Measurements from ENCODE around the gene GNG12.
"Not testable (repeated sequence)": the region's sequence is repeated elsewhere in the genome, so short reads cannot be mapped to it uniquely, and the experiment has no call there.

Gene GNG12

DNA sequence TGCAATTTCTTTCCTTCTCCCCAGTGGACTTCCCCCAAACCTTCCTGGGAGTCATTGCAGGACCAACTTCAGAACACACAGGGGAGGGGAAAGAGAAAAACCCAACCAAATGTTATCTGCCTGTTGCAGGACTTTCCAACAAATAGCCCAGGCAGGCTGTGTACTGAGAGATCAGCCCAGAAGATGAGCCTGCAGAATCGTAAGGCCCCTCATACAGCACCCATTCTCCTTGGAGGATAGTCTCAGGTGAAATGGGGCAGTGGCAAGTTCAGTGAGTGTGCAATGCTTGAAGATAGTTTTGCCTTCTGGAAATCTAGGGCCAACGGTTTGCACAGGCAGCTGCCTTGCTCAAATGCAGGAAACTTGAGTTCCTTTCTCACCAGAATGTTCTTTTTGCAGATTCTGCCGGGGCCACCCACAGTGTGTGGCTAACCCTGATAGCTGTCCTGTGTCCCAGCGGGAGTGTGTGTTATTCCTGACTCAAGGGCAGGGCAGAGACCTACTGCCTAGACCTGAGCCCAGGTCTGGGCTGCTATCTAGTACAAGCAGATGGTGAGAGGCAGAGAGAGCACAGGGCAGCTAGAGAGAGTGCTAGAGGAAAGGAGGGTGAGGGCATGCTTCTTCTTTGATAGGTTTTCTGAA lies 99.5 kb downstream of the GNG12 start:
- Histone ChIP-seq H3K27ac (peak overlapping the region in 1 of 2 donors; percentile 67), H3K4me3 (no peak overlapping the region)
- no peak for DNase-seq (ENCODE audit: low spot score)
- TF ChIP-seq, protein P1, sequence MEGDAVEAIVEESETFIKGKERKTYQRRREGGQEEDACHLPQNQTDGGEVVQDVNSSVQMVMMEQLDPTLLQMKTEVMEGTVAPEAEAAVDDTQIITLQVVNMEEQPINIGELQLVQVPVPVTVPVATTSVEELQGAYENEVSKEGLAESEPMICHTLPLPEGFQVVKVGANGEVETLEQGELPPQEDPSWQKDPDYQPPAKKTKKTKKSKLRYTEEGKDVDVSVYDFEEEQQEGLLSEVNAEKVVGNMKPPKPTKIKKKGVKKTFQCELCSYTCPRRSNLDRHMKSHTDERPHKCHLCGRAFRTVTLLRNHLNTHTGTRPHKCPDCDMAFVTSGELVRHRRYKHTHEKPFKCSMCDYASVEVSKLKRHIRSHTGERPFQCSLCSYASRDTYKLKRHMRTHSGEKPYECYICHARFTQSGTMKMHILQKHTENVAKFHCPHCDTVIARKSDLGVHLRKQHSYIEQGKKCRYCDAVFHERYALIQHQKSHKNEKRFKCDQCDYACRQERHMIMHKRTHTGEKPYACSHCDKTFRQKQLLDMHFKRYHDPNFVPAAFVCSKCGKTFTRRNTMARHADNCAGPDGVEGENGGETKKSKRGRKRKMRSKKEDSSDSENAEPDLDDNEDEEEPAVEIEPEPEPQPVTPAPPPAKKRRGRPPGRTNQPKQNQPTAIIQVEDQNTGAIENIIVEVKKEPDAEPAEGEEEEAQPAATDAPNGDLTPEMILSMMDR (IDR thresholded peaks at IDR 0.05), result no peak

DNA sequence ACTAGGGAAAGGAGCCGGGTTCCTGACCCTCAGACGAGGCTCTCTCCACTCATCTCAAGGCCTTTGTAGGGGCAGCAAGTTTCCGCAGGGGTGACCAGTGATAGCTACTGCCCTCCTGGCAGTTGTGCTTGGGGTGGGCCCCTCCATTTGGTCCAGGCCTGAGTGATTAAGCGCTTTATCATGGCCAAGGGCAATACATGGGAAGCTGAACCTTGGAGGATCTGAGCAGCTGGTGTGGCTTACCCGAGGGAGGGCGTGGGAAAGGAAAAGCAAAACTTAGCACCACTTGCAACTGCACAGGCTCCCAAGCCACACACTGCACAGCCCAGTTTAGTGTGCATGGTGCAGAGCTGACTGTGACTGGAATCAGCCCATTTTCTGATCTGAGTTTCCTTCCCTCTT lies 100.5 kb downstream of the GNG12 start:
- DNase-seq (ENCODE audit: low spot score), result peak; percentile 80
- TF ChIP-seq, protein P1 (IDR thresholded peaks at IDR 0.05), result no peak
- peak overlapping the region; percentile 29 to 82 for H3K27ac ChIP-seq
- H3K4me3 ChIP-seq, result no peak overlapping the region

DNA sequence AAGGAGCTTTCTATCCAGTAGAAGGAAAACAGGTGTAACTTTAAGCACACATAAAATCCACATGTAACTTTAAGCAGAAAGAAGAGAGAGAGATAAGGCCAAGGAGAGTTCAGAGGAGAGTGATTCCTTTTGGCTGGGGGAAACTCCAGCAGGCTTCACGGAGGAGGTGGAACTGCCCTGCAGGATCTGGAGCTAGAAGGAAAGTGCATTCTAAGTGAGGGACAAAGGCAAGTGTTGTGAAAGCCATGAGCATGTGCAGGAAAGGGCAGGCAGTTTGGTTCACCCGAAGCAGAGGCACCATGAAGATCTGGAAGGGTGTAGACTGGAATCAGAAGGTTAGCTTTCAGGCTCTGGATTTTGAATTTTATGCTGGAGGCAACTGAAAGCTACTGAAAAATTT lies 101.9 kb downstream of the GNG12 start:
- Histone ChIP-seq H3K4me3 (no peak overlapping the region), H3K27ac (peak overlapping the region in 1 of 2 donors; percentile 9)
- TF ChIP-seq, protein P1 (IDR thresholded peaks at IDR 0.05), result no peak
- no peak for DNase-seq (ENCODE audit: low spot score)

DNA sequence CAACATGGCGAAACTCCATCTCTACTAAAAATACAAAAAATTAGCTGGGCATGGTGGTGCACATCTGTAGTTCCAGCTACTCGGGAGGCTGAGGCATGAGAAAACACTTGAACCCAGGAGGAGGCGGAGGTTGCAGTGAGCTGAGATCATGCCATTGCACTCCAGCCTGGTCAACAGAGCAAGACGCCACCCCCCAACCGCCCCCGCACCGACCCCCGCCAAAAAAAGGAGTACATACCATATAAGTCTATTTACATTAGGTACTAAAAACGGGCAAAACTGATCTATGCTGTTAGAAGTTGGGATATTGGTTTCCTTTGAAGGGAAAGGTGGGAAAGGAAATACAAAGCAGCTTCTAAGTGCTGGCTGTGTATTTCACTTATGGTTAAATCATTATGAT lies 103.0 kb downstream of the GNG12 start:
- not testable (repeated sequence) for H3K4me3 ChIP-seq; H3K27ac ChIP-seq; DNase-seq (ENCODE audit: low spot score)

DNA sequence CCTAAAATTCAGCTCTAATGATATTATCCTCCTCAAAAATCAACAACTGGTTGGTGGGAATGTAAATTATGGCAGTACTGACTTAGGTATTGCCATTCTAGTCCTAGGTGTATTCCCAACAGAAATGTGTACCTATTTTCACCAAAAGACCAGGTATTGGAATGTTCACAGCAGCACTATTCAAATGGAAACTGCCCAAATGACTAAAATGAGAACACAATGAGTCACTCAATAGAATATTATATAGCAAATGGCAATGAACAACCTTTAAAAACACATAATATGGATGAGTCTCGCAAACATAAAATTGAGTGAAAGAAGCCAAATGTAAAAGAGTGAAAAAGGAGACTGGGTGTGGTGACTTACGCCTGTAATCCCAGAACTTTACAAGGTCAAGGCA lies 103.4 kb downstream of the GNG12 start:
- DNase-seq (ENCODE audit: low spot score), result no peak
- no peak overlapping the region for H3K27ac ChIP-seq
- H3K4me3 ChIP-seq, result no peak overlapping the region
- TF ChIP-seq, protein P1 (IDR thresholded peaks at IDR 0.05), result no peak

DNA sequence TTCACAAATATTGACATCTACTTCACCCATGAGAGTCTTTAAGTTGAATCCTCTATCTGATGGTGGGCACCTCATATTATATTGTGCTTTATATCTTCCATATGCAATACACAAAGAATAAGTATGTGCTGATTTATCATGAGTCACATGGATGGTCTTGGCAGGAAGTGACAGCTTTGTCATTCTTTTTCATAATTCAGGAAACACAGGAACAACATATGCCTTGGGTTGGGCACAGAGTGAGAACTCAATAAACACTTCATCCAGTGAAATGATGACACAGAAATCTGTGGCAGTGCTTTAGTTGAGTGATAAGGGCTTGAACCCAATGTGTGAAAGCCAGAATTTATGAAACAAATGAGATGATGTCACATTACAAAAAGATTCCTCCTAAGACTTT lies 107.0 kb downstream of the GNG12 start:
- TF ChIP-seq, protein P1 (IDR thresholded peaks at IDR 0.05), result no peak
- H3K27ac ChIP-seq, result no peak overlapping the region

DNA sequence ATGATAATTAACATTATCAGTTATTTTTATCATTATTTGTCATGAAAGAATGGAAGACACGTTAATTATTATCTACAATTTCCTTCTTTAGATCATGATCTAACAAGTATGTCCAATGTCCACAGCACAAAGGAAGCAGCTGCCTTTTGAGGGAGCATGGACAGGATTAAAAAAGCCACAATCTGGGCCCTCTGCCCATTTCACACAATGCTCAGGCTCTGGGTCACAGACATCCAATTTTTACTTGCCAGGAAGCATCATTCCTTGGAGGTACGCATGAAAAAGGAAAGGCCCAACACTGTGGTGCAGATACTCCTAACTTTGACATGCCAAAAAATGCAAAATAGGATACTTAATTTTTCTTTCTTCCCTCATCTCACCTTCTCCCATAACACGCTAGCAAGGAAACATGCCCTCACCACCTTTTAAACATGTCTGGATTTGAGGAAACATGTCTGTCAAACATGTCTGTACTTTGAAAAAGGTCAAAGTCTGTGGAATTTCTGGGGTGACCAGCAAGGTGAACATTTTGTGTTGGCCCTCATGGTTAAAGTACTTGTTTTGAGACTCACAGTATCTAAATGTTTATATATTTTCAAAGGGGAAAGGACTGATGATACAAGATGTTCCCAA lies 108.2 kb downstream of the GNG12 start:
- TF ChIP-seq, protein P1 (IDR thresholded peaks at IDR 0.05), result no peak
- DNase-seq (ENCODE audit: low spot score), result no peak
- peak overlapping the region; percentile 16 to 24 for H3K27ac ChIP-seq

More for the DNA sequence above, 107.0 kb downstream of the GNG12 start:
- H3K4me3 ChIP-seq, result no peak overlapping the region
- DNase-seq (ENCODE audit: low spot score), result no peak

More for the DNA sequence above, 108.2 kb downstream of the GNG12 start:
- no peak overlapping the region for H3K4me3 ChIP-seq
